Hepatocyte (in vitro differentiated cells): ENCODE measurements around the gene ITIH1. TPM values are rescaled to one million over a fixed set of nuclear protein-coding genes. Genes with fewer than 3 reads are reported as not detected.

ENCODE experiments used
- DNase-seq: peaks from one replicate; pipeline ENCODE4 v3.0.0-alpha.2; 2016; ENCODE audit warnings: low spot score
- H2AFZ ChIP-seq: fragments of 200-600 bp; sonication (generic); 2 replicates; pipeline ENCODE4 v1.6.0; 2016; ENCODE audit warnings: antibody characterized with exemption, mild to moderate bottlenecking
- H3K27ac ChIP-seq: fragments of 200-600 bp; sonication (generic); 2 replicates; pipeline ENCODE4 v1.5.1; 2016; ENCODE audit warnings: mild to moderate bottlenecking
- H3K27me3 ChIP-seq: fragments of 200-600 bp; sonication (generic); 2 replicates; pipeline ENCODE4 v1.6.1; 2016
- H3K36me3 ChIP-seq: fragments of 200-600 bp; sonication (generic); replicated peaks from 2 replicates; pipeline ENCODE4 v1.5.1; 2016; ENCODE audit warnings: low read depth; ENCODE audit not compliant: insufficient read depth
- H3K4me1 ChIP-seq: fragments of 200-600 bp; sonication (generic); 2 replicates; pipeline ENCODE4 v1.5.1; 2016; ENCODE audit warnings: mild to moderate bottlenecking, moderate library complexity; ENCODE audit not compliant: insufficient read depth
- H3K4me2 ChIP-seq: fragments of 200-600 bp; sonication (generic); 2 replicates; pipeline ENCODE4 v1.6.0; 2016
- H3K4me3 ChIP-seq: fragments of 200-600 bp; sonication (generic); 2 replicates; pipeline ENCODE4 v1.5.1; 2016; ENCODE audit warnings: mild to moderate bottlenecking
- H3K79me2 ChIP-seq: fragments of 200-600 bp; sonication (generic); 2 replicates; pipeline ENCODE4 v1.6.0; 2017; ENCODE audit warnings: mild to moderate bottlenecking
- H3K9me2 ChIP-seq: fragments of 200-600 bp; sonication (generic); replicated peaks from 2 replicates; pipeline ENCODE4 v1.6.0; 2017; ENCODE audit warnings: mild to moderate bottlenecking; ENCODE audit not compliant: insufficient read depth
- H3K9me3 ChIP-seq: fragments of 200-600 bp; sonication (generic); 2 replicates; pipeline ENCODE4 v1.5.1; 2016; ENCODE audit warnings: low read depth, mild to moderate bottlenecking
- H4K20me1 ChIP-seq: fragments of 200-600 bp; sonication (generic); 2 replicates; pipeline ENCODE4 v1.6.0; 2016; ENCODE audit warnings: mild to moderate bottlenecking; ENCODE audit not compliant: insufficient read depth, poor library complexity, severe bottlenecking
- EZH2 ChIP-seq: fragments of 200-600 bp; sonication (generic); IDR thresholded peaks from 2 replicates; pipeline ENCODE4 v1.6.1; 2016; ENCODE audit warnings: antibody characterized with exemption, mild to moderate bottlenecking, borderline replicate concordance
- EZH2phosphoT487 ChIP-seq: fragments of 200-600 bp; sonication (generic); IDR thresholded peaks from one replicate; pipeline ENCODE4 v1.6.1; 2018; ENCODE audit warnings: antibody characterized with exemption, mild to moderate bottlenecking, low read depth, moderate library complexity; ENCODE audit not compliant: unreplicated experiment, severe bottlenecking
- WGBS: methylation state at CpG from one replicate; pipeline ENCODE4 v1.1.6; 2016; ENCODE audit warnings: low lambda C conversion rate; ENCODE audit errors: missing lambda C conversion rate; 5-methylcytosine and 5-hydroxymethylcytosine counted together
- polyA plus RNA-seq: library from polyadenylated mRNA; unstranded; fragments of >200 nt; fragmentation: Nextera tagmentation; extraction: Ambion mirVana; gene quantifications from 2 replicates; pipeline ENCODE4 v1.2.1, GENCODE V29; 2016
- total RNA-seq: library from RNA; depleted of rRNA; stranded (reverse); fragments of >200 nt; gene quantifications from 2 replicates; pipeline ENCODE4 v1.2.3, GENCODE V29; 2014
- TF ChIP-seq, protein P1 (sequence below): fragments of 200-600 bp; sonication (generic); IDR thresholded peaks from 2 replicates; pipeline ENCODE4 v1.5.1; 2016; ENCODE audit warnings: antibody characterized with exemption, mild to moderate bottlenecking; ENCODE audit not compliant: poor library complexity

The ITIH1 gene
- total and polyA plus RNA-seq, 2 experiments from 2014 or later, result 154 to 250 TPM

DNA sequence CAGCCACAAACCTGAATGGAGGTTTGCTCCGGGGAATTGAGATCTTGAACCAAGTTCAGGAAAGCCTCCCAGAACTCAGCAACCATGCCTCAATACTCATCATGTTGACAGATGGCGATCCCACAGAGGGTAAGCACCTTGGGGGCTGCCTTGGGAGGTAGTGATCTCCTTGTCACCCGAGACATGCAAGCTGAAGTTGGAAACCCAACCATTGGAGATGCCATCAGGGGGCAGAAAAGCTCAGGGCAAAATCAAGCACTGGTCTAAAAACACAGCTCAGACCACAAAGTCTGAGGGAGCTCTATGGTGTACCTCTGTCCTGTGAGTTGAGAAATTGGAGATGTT lies 5.8 kb downstream of the ITIH1 start:
- WGBS, result 92% methylated on average over 3 of the region's 3 CpGs
- Histone ChIP-seq H3K79me2 (no peaks in the 10 kb centered on the region), H3K4me3 (no peak overlapping the region), H3K4me2 (no peak overlapping the region), H3K36me3 (no peaks in the 10 kb centered on the region), H3K27me3 (no peaks in the 10 kb centered on the region), H3K9me3 (no peaks in the 10 kb centered on the region), H3K4me1 (no peaks in the 10 kb centered on the region), H3K9me2 (no peaks in the 10 kb centered on the region), H3K27ac (no peak overlapping the region), H2AFZ (no peak overlapping the region), H4K20me1 (no peaks in the 10 kb centered on the region)
- no peak for DNase-seq
- no peak for TF ChIP-seq EZH2phosphoT487
- TF ChIP-seq, protein P1, sequence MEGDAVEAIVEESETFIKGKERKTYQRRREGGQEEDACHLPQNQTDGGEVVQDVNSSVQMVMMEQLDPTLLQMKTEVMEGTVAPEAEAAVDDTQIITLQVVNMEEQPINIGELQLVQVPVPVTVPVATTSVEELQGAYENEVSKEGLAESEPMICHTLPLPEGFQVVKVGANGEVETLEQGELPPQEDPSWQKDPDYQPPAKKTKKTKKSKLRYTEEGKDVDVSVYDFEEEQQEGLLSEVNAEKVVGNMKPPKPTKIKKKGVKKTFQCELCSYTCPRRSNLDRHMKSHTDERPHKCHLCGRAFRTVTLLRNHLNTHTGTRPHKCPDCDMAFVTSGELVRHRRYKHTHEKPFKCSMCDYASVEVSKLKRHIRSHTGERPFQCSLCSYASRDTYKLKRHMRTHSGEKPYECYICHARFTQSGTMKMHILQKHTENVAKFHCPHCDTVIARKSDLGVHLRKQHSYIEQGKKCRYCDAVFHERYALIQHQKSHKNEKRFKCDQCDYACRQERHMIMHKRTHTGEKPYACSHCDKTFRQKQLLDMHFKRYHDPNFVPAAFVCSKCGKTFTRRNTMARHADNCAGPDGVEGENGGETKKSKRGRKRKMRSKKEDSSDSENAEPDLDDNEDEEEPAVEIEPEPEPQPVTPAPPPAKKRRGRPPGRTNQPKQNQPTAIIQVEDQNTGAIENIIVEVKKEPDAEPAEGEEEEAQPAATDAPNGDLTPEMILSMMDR, result no peak

DNA sequence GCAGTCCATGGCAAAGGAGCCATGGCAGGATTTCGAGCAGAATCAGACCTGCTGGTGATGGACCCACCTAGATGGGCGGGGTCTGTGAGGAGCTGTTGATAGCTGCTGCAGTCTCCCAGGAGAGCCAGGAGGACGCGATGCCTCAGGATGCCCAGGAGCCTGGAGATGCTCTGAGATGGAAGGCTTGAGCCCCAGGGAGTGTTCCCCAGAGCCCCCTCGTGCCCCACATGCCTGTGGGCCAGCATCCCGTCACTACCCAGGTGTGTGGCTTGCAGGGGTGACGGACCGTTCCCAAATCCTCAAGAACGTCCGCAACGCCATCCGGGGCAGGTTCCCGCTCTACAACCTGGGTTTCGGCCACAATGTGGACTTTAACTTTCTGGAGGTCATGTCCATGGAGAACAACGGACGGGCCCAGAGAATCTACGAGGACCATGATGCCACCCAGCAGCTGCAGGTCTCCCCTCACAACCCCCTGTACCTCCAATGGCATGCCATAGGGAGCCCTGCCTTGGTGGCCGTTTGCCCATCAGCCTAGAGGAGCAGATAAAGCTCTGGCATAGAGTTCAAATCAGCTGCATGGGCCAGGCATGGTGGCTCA lies 6.7 kb downstream of the ITIH1 start:
- no peaks in the 10 kb centered on the region for H3K36me3 ChIP-seq
- H3K4me3 ChIP-seq, result no peak overlapping the region
- no peak for TF ChIP-seq EZH2
- TF ChIP-seq, protein P1, result no peak
- TF ChIP-seq EZH2phosphoT487, result no peak
- no peaks in the 10 kb centered on the region for H3K79me2 ChIP-seq
- H3K9me3 ChIP-seq, result no peaks in the 10 kb centered on the region
- no peak overlapping the region for H3K4me2 ChIP-seq
- no peaks in the 10 kb centered on the region for H3K4me1 ChIP-seq
- H3K9me2 ChIP-seq, result no peaks in the 10 kb centered on the region
- DNase-seq, result no peak
- 89% methylated on average over 18 of the region's 18 CpGs for WGBS
- H3K27ac ChIP-seq, result no peak overlapping the region
- H4K20me1 ChIP-seq, result no peaks in the 10 kb centered on the region
- no peak overlapping the region for H2AFZ ChIP-seq
- H3K27me3 ChIP-seq, result no peaks in the 10 kb centered on the region

DNA sequence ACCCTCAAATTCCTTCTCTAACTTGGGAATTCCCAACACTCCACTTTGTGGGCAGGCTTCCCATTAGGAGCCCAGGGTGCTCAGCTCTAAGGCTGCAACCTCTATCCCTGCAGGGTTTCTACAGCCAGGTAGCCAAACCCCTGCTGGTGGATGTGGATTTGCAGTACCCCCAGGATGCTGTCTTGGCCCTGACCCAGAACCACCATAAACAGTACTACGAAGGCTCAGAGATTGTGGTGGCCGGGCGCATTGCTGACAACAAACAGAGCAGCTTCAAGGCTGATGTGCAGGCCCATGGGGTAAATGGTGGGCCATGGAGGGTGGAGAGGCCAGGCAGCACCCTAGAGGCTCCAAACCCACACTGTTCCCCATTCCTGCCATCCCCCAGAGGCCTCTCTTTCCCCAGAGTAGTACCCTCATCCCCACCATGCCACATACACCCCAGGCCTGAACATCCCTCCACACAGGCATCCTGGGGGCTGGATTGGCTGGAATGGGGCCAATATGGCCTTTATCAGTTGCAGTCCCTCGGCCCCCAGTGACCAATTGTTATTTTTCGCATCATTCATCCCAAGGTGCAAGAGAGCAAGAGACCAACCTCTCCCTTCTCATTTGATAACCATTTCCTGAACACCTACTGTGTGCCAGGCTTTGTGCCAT lies 7.7 kb downstream of the ITIH1 start:
- no peaks in the 10 kb centered on the region for H3K36me3 ChIP-seq
- H3K4me1 ChIP-seq, result no peaks in the 10 kb centered on the region
- WGBS, result 76% methylated on average over 5 of the region's 5 CpGs
- H3K9me3 ChIP-seq, result no peaks in the 10 kb centered on the region
- H3K4me2 ChIP-seq, result no peak overlapping the region
- H3K4me3 ChIP-seq, result no peak overlapping the region
- no peaks in the 10 kb centered on the region for H3K9me2 ChIP-seq
- no peak overlapping the region for H3K27ac ChIP-seq
- H4K20me1 ChIP-seq, result no peaks in the 10 kb centered on the region
- TF ChIP-seq EZH2 (no peak), EZH2phosphoT487 (no peak)
- TF ChIP-seq, protein P1, result no peak
- no peak for DNase-seq
- H3K79me2 ChIP-seq, result no peaks in the 10 kb centered on the region
- no peak overlapping the region for H2AFZ ChIP-seq
- H3K27me3 ChIP-seq, result no peaks in the 10 kb centered on the region
